Smooth muscle cell (in vitro differentiated cells): ENCODE results near the gene CAD. TPM values are rescaled to one million over a fixed set of nuclear protein-coding genes. Genes with fewer than 3 reads are reported as not detected.

Source experiments
- DNase-seq: peaks from one replicate; lab custom pipeline; 2025; ENCODE audit not compliant: unreplicated experiment; lab: John Stamatoyannopoulos, UW
- H2AFZ ChIP-seq: fragments of 200-600 bp; sonication (generic); 2 replicates; pipeline ENCODE4 v1.6.0; 2016; ENCODE audit warnings: antibody characterized with exemption, low read depth, mild to moderate bottlenecking
- H3F3A ChIP-seq: fragments of 200-600 bp; sonication (generic); 2 replicates; pipeline ENCODE4 v1.6.0; 2017; ENCODE audit warnings: antibody characterized with exemption, low read depth
- H3K27ac ChIP-seq: fragments of 200-600 bp; sonication (generic); 2 replicates; pipeline ENCODE4 v1.5.1; 2016; ENCODE audit warnings: low read depth, mild to moderate bottlenecking
- H3K27me3 ChIP-seq: fragments of 200-600 bp; sonication (generic); 2 replicates; pipeline ENCODE4 v1.6.1; 2016; ENCODE audit warnings: low read depth, mild to moderate bottlenecking
- H3K36me3 ChIP-seq: fragments of 200-600 bp; sonication (generic); 2 replicates; pipeline ENCODE4 v1.5.1; 2016; ENCODE audit warnings: low read depth
- H3K4me1 ChIP-seq: fragments of 200-600 bp; sonication (generic); 2 replicates; pipeline ENCODE4 v1.5.1; 2016; ENCODE audit warnings: low read depth
- H3K4me2 ChIP-seq: fragments of 200-600 bp; sonication (generic); 2 replicates; pipeline ENCODE4 v1.6.0; 2016; ENCODE audit warnings: mild to moderate bottlenecking
- H3K4me3 ChIP-seq: fragments of 200-600 bp; sonication (generic); 2 replicates; pipeline ENCODE4 v1.5.1; 2016; ENCODE audit warnings: mild to moderate bottlenecking
- H3K79me2 ChIP-seq: fragments of 200-600 bp; sonication (generic); 2 replicates; pipeline ENCODE4 v1.6.0; 2016; ENCODE audit warnings: low read depth, mild to moderate bottlenecking
- H3K9ac ChIP-seq: fragments of 200-600 bp; sonication (generic); 2 replicates; pipeline ENCODE4 v1.6.0; 2016; ENCODE audit warnings: low read depth
- H3K9me3 ChIP-seq: fragments of 200-600 bp; sonication (generic); replicated peaks from 2 replicates; pipeline ENCODE4 v1.5.1; 2016; ENCODE audit warnings: low read depth
- H4K20me1 ChIP-seq: fragments of 200-600 bp; sonication (generic); 2 replicates; pipeline ENCODE4 v1.6.0; 2016; ENCODE audit warnings: low read depth
- WGBS: methylation state at CpG from one replicate; pipeline ENCODE4 v1.1.7; 2016; ENCODE audit warnings: low lambda C conversion rate; 5-methylcytosine and 5-hydroxymethylcytosine counted together
- polyA plus RNA-seq: library from polyadenylated mRNA; unstranded; fragments of >200 nt; fragmentation: Nextera tagmentation; extraction: Ambion mirVana; gene quantifications from 2 replicates; pipeline ENCODE4 v1.2.1, GENCODE V29; 2016
- total RNA-seq: library from RNA; depleted of rRNA; stranded (reverse); fragments of >200 nt; gene quantifications from 2 replicates; pipeline ENCODE4 v1.2.3, GENCODE V29; 2014
- TF ChIP-seq, protein P1 (sequence below): fragments of 200-600 bp; sonication (generic); IDR thresholded peaks from 2 replicates; pipeline ENCODE4 v1.5.1; 2017; ENCODE audit warnings: borderline replicate concordance, mild to moderate bottlenecking, antibody characterized with exemption; ENCODE audit not compliant: insufficient read depth, poor library complexity, severe bottlenecking

CAD gene
- total and polyA plus RNA-seq, 2 experiments from 2014 or later, result 20.3 to 34.3 TPM

DNA sequence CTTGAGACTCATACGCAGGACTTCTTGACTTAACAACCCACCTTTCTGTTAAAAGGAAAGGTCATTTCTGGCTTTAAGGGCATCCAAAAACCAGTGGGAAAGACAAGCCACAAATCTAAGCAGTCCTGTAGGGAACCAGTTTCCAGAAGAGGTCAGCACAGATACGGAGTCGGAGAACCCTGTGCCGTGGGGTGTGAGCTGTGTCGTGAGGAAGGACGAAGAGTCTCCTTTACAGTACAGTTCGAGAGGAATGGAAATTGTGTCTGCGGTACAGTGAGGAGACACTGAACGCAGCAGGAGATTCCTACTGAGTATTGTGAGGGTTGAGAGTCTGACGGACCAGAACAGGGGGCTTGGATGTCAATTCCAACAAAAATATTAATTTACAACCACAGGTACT is 27.9 kb downstream of the CAD start:
- Histone ChIP-seq H3K4me3 (no peak overlapping the region), H2AFZ (no peak overlapping the region), H3K4me2 (no peak overlapping the region), H3K9ac (no peak overlapping the region), H3K27me3 (no peaks in the 10 kb centered on the region), H3K36me3 (peaks cover 5% of the 10 kb centered on the region), H3K9me3 (no peaks in the 10 kb centered on the region), H3K4me1 (no peaks in the 10 kb centered on the region), H3K27ac (no peak overlapping the region), H4K20me1 (no peaks in the 10 kb centered on the region), H3F3A (no peaks in the 10 kb centered on the region), H3K79me2 (no peaks in the 10 kb centered on the region)
- TF ChIP-seq, protein P1, sequence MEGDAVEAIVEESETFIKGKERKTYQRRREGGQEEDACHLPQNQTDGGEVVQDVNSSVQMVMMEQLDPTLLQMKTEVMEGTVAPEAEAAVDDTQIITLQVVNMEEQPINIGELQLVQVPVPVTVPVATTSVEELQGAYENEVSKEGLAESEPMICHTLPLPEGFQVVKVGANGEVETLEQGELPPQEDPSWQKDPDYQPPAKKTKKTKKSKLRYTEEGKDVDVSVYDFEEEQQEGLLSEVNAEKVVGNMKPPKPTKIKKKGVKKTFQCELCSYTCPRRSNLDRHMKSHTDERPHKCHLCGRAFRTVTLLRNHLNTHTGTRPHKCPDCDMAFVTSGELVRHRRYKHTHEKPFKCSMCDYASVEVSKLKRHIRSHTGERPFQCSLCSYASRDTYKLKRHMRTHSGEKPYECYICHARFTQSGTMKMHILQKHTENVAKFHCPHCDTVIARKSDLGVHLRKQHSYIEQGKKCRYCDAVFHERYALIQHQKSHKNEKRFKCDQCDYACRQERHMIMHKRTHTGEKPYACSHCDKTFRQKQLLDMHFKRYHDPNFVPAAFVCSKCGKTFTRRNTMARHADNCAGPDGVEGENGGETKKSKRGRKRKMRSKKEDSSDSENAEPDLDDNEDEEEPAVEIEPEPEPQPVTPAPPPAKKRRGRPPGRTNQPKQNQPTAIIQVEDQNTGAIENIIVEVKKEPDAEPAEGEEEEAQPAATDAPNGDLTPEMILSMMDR, result no peak
- 95% methylated on average over 10 of the region's 10 CpGs for WGBS
- no peak for DNase-seq

DNA sequence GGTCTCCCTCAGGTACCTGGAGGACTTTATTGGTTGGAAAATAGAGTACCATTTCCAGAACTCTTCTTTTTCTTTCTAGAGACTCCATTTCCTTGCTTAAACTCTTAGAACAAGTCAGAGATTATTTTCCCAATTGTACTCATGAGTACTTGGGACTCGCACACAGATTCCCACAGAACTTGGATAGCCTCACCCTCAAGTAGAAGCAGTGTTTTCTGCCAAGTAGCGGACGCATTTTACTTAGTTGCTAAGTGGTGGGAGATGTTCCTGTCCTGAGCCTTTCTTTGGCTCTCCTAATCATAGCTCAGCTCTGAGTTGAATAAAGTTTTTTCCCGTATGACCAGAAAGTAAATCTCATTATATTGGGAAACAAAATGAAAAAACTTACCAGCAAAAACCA is 28.5 kb downstream of the CAD start:
- DNase-seq, result no peak
- Histone ChIP-seq H2AFZ (no peak overlapping the region), H3K27me3 (no peaks in the 10 kb centered on the region), H3K27ac (no peak overlapping the region), H4K20me1 (no peaks in the 10 kb centered on the region), H3K9ac (no peak overlapping the region), H3K4me1 (no peaks in the 10 kb centered on the region), H3K9me3 (no peaks in the 10 kb centered on the region), H3K4me2 (no peak overlapping the region), H3F3A (no peaks in the 10 kb centered on the region), H3K36me3 (peaks cover 5% of the 10 kb centered on the region), H3K4me3 (no peak overlapping the region), H3K79me2 (no peaks in the 10 kb centered on the region)
- WGBS, result 96% methylated on average over 4 of the region's 4 CpGs
- TF ChIP-seq, protein P1, result no peak

DNA sequence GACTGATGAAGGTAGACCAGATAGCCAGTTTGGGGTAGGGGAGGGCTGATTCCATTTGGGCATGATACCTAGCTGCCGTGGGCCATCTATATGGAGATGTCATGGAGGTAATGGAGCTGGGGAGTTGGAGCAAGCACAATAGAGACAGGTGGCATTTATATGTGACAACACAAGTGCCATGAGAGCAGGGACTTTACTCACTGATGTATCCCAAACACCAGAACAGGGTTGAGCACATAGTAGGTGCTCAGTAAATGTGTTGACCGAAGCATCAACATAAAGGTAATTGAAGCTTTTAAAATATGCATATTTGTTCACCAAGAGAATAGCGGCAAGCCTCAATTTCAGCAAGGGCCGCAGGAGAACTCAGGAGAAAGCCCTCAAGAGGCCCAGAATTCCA is 30.7 kb downstream of the CAD start:
- no peaks in the 10 kb centered on the region for H3K4me1 ChIP-seq
- no peak overlapping the region for H3K4me3 ChIP-seq
- H3K4me2 ChIP-seq, result no peak overlapping the region
- no peaks in the 10 kb centered on the region for H3F3A ChIP-seq
- 96% methylated on average over 4 of the region's 4 CpGs for WGBS
- no peak for DNase-seq
- H4K20me1 ChIP-seq, result no peaks in the 10 kb centered on the region
- H3K9me3 ChIP-seq, result no peaks in the 10 kb centered on the region
- no peak overlapping the region for H3K9ac ChIP-seq
- H3K36me3 ChIP-seq, result peaks cover 5% of the 10 kb centered on the region
- H3K27ac ChIP-seq, result no peak overlapping the region
- TF ChIP-seq, protein P1, result no peak
- no peaks in the 10 kb centered on the region for H3K79me2 ChIP-seq
- peaks cover 8% of the 10 kb centered on the region for H3K27me3 ChIP-seq
- H2AFZ ChIP-seq, result no peak overlapping the region

DNA sequence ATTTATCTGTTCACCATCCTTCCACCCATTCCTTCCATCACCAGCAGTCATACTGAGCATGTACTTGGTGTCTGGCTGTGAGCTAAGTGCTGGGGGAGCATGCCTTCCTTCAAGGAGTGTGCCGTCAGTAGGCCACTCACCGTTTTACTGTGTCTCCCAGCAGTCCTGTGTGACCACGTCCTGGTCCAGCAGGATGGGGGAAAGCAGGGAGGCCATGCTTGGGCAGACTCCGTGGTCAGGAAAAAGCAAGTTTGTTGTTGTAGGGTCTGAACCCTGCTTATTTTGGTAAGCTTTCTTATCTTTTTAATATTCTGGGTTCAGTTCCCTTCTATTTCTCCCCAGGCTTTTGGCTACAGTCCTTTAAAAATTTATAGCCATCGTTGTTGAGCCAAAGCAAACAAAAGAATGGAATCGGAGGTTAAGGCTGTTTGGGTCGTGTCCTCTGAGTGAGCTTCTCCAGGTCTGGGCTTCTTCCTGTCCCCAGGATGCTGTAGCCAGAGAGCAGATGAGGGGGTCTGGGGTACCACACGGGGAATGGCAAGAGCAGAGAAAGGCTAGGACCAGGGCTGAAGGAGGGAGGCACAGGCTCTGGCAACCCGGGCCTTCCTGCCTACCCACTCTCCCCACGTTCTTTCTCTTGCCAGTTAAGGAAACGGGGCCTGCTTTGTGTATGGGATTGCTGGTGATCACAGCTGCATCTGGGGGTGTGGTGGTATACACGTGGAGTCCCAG is 32.2 kb downstream of the CAD start:
- peaks cover under 1% of the 10 kb centered on the region for H3K36me3 ChIP-seq
- no peak overlapping the region for H3K4me3 ChIP-seq
- H3K9me3 ChIP-seq, result no peaks in the 10 kb centered on the region
- DNase-seq, result no peak
- H3K27me3 ChIP-seq, result peaks cover 8% of the 10 kb centered on the region
- H2AFZ ChIP-seq, result no peak overlapping the region
- H4K20me1 ChIP-seq, result no peaks in the 10 kb centered on the region
- no peak overlapping the region for H3K4me2 ChIP-seq
- H3K27ac ChIP-seq, result no peak overlapping the region
- no peaks in the 10 kb centered on the region for H3K4me1 ChIP-seq
- no peaks in the 10 kb centered on the region for H3F3A ChIP-seq
- TF ChIP-seq, protein P1, result no peak
- H3K9ac ChIP-seq, result no peak overlapping the region
- H3K79me2 ChIP-seq, result no peaks in the 10 kb centered on the region
- 85% methylated on average over 12 of the region's 12 CpGs for WGBS
